K562 (cell line): ENCODE measurements around the gene LYRM7. TPM values are rescaled to one million over a fixed set of nuclear protein-coding genes. Genes with fewer than 3 reads are reported as not detected.
A peak's percentile ranks its signal among the peaks of the same experiment; 100 is the strongest.

Experiments used
- ATAC-seq: fragments of 200-7000 bp; cut with Tn5 transposase; 3 replicates; pipeline ENCODE4 v1.9.1; 2020; ENCODE audit warnings: moderate library complexity
- BruUV-seq: library from RNA; stranded (reverse); fragments of 400-500 nt; replicated peaks from 2 replicates; lab custom pipeline; 2021; lab: Mats Ljungman, UMichigan
- CTCF ChIA-PET: fragments of 300-600 bp; formaldehyde crosslinking; extraction: SDS; loops from one replicate; lab custom pipeline; 2021; ENCODE audit warnings: low intra/inter-chr PET ratio; lab: Yijun Ruan, JAX
- POLR2A ChIA-PET: fragments of 300-600, 350-650 bp; sonication (Branson Sonifier 250); formaldehyde crosslinking; extraction: SDS; loops from one replicate; lab custom pipeline; 2021; ENCODE audit warnings: antibody characterized with exemption, inconsistent platforms; lab: Yijun Ruan, JAX
- DNase-seq, 4 experiments: peaks; one replicate each; pipeline versions ENCODE4 v3.0.0 to v3.0.0-alpha.2; 2011 to 2018; ENCODE audit warnings: low spot score in 3 of 4, mixed read lengths in 3 of 4; ENCODE audit errors: extremely low read depth in 1 of 4
- FAIRE-seq: peaks from 2 replicates; lab custom pipeline; 2011; peaks lifted over from hg19 to GRCh38; lab: Jason Lieb, UNC
- H2AFZ ChIP-seq: 2 replicates; pipeline ENCODE4 v1.6.0; 2011; ENCODE audit warnings: low read depth, low read length, control low read depth, inconsistent platforms
- H3K27ac ChIP-seq: fragments of 200-600 bp; 3 replicates; pipeline ENCODE4 v1.8.0; 2011; ENCODE audit warnings: low read depth, mild to moderate bottlenecking, control low read depth, inconsistent platforms, low read length, moderate library complexity, mixed read lengths; ENCODE audit errors: extremely low read depth
- H3K27me3 ChIP-seq, 2 experiments: fragments of 300-600 bp in 1 of 2; 2 replicates in 1 of 2; 3 replicates in 1 of 2; pipeline versions ENCODE4 v1.6.0 to v1.8.0; 2011; ENCODE audit warnings: inconsistent platforms in 2 of 2, low read length in 2 of 2, mild to moderate bottlenecking in 1 of 2, mixed read lengths in 1 of 2, moderate library complexity in 1 of 2; ENCODE audit not compliant: control insufficient read depth in 2 of 2, insufficient read depth in 2 of 2
- H3K36me3 ChIP-seq: fragments of 300-600 bp; 3 replicates; pipeline ENCODE4 v1.8.0; 2011; ENCODE audit warnings: mild to moderate bottlenecking, low read length, inconsistent platforms; ENCODE audit not compliant: control insufficient read depth, insufficient read depth
- H3K4me1 ChIP-seq, 2 experiments: fragments of 200-600 bp in 1 of 2; replicated peaks in 1 of 2; 2 replicates in 1 of 2; 3 replicates in 1 of 2; pipeline versions ENCODE4 v1.5.1 to v1.8.0; 2011; ENCODE audit warnings: inconsistent platforms in 2 of 2, low read length in 2 of 2, mild to moderate bottlenecking in 1 of 2, mixed read lengths in 1 of 2, moderate library complexity in 1 of 2; ENCODE audit not compliant: control insufficient read depth in 2 of 2, insufficient read depth in 2 of 2
- H3K4me2 ChIP-seq: 2 replicates; pipeline ENCODE4 v1.6.1; 2011; ENCODE audit warnings: low read length, control low read depth, inconsistent platforms, mixed read lengths; ENCODE audit not compliant: insufficient read depth
- H3K4me3 ChIP-seq: fragments of 200-600 bp; sonication (generic), shearing (Covaris generic); 2 replicates; pipeline ENCODE4 v1.5.1; 2016; ENCODE audit warnings: control low read depth, inconsistent platforms
- H3K79me2 ChIP-seq: fragments of 200-600 bp; 3 replicates; pipeline ENCODE4 v1.8.0; 2011; ENCODE audit warnings: low read length, inconsistent platforms; ENCODE audit not compliant: control insufficient read depth, insufficient read depth
- H3K9ac ChIP-seq, 2 experiments: 2 replicates each; pipeline versions ENCODE4 v1.6.0 to v1.6.1; 2011; ENCODE audit warnings: low read depth in 2 of 2, low read length in 2 of 2, control low read depth in 1 of 2, inconsistent platforms in 1 of 2, mild to moderate bottlenecking in 1 of 2, mixed read lengths in 1 of 2; ENCODE audit not compliant: insufficient read depth in 1 of 2
- H3K9me1 ChIP-seq: one replicate; pipeline ENCODE4 v1.6.0; 2011; ENCODE audit warnings: inconsistent platforms, mild to moderate bottlenecking, low read length, moderate library complexity; ENCODE audit not compliant: control insufficient read depth, insufficient read depth
- H3K9me3 ChIP-seq: replicated peaks from 2 replicates; pipeline ENCODE4 v1.5.1; 2011; ENCODE audit warnings: low read depth, low read length, inconsistent platforms; ENCODE audit not compliant: control insufficient read depth, insufficient read depth
- H4K20me1 ChIP-seq: replicated peaks from 2 replicates; pipeline ENCODE4 v1.6.1; 2011; ENCODE audit warnings: low read length, inconsistent platforms, mixed read lengths; ENCODE audit not compliant: control insufficient read depth, insufficient read depth
- POLR2A ChIP-seq: fragments of 450-650 bp; conservative IDR thresholded peaks from 2 replicates; pipeline ENCODE4 v1.6.1; 2016
- ZSCAN32 ChIP-seq: fragments of 450-650 bp; formaldehyde crosslinking; IDR thresholded peaks from 2 replicates; pipeline ENCODE4 v1.4.0; 2020; ENCODE audit warnings: mild to moderate bottlenecking, moderate library complexity
- WGBS: fragments of 100-300 bp; shearing (Covaris generic); methylation state at CpG from one replicate; pipeline ENCODE4 v1.1.6; 2016; ENCODE audit warnings: low coverage, mixed read lengths; ENCODE audit not compliant: insufficient coverage; ENCODE audit errors: missing lambda C conversion rate; 5-methylcytosine and 5-hydroxymethylcytosine counted together
- in situ Hi-C: fragments of 300-500 bp; cut with MboI; formaldehyde crosslinking; loops from 4 replicates; pipeline ENCODE4 v1.15.0; 2018; ENCODE audit warnings: inconsistent platforms, mixed read lengths
- intact Hi-C: fragments of 100-400 bp; cut with micrococcal nuclease; formaldehyde crosslinking; loops from 2 replicates; pipeline ENCODE4 v1.14.2; 2022
- polyA plus RNA-seq, 8 experiments: library from polyadenylated mRNA; depleted of rRNA in 4 of 8; stranded (reverse) in 5 of 8; unstranded in 3 of 8; fragments of >200 nt; fragmentation: Nextera tagmentation in 2 of 8; fragmentation: Illumina TruSeq in 1 of 8; extraction: Ambion mirVana in 2 of 8; extraction: Trizol in 1 of 8; gene quantifications; 2 replicates each; pipeline versions ENCODE4 v1.2.1 to v1.2.3, GENCODE V29; 2011 to 2014; ENCODE audit warnings: inconsistent platforms in 1 of 8, missing spikeins in 1 of 8
- total RNA-seq, 7 experiments: library from RNA; depleted of rRNA in 6 of 7; stranded (reverse); fragments of >200 nt in 6 of 7; fragmentation: Illumina TruSeq in 2 of 7; extraction: Trizol in 2 of 7; gene quantifications; 2 replicates each; pipeline versions ENCODE4 v1.2.1 to v1.2.3, GENCODE V29; 2011 to 2021; ENCODE audit warnings: low replicate concordance in 1 of 7
- TF ChIP-seq, protein P1 (sequence below), 2 experiments: IDR thresholded peaks in 1 of 2; conservative IDR thresholded peaks in 1 of 2; 2 replicates each; pipeline ENCODE4 v1.6.1; 2016; ENCODE audit warnings: low read depth in 2 of 2, mild to moderate bottlenecking in 1 of 2, missing compliant biosample characterization in 1 of 2, missing genetic modification characterization in 1 of 2, moderate library complexity in 1 of 2

The LYRM7 gene
- total and polyA plus RNA-seq, 9 of the 15 experiments (the other 6 are each of a cell fraction or from before 2014, with no cell fraction given), result 16.2 to 70.1 (median 33.3) TPM

GRCh38 chr5:131156385-131156784, 14.4 kb upstream of the LYRM7 start (continued):
- TF ChIP-seq, protein P1, sequence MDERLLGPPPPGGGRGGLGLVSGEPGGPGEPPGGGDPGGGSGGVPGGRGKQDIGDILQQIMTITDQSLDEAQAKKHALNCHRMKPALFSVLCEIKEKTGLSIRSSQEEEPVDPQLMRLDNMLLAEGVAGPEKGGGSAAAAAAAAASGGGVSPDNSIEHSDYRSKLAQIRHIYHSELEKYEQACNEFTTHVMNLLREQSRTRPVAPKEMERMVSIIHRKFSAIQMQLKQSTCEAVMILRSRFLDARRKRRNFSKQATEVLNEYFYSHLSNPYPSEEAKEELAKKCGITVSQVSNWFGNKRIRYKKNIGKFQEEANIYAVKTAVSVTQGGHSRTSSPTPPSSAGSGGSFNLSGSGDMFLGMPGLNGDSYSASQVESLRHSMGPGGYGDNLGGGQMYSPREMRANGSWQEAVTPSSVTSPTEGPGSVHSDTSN (CRISPR knock-in tag; IDR thresholded peaks at IDR 0.05; ENCODE audit: low read depth), result no peak
- TF ChIP-seq, protein P1 (tag; conservative IDR thresholded peaks at IDR 0.05; ENCODE audit: low read depth), result no peak

GRCh38 chr5:131156957-131157356, 13.8 kb upstream of the LYRM7 start:
- Histone ChIP-seq H3K4me2 (no peak overlapping the region), H3K9ac (no peak overlapping the region), H3K27ac (no peak overlapping the region), H3K79me2 (peaks cover 13% of the 10 kb centered on the region), H2AFZ (no peak overlapping the region), H4K20me1 (no peaks in the 10 kb centered on the region), H3K9me3 (no peaks in the 10 kb centered on the region), H3K27me3 (no peaks in the 10 kb centered on the region), H3K4me1 (no peaks in the 10 kb centered on the region), H3K4me3 (no peak overlapping the region), H3K9me1 (no peaks in the 10 kb centered on the region), H3K36me3 (peaks cover 40% of the 10 kb centered on the region)
- POLR2A ChIA-PET, result interaction anchor here (0.8 to 1.7 kb wide), 2 partner anchors 8 kb away, joined by 4 read pairs; partner anchors contain the start of gene HINT1
- 91% methylated on average over 5 of the region's 5 CpGs for WGBS
- TF ChIP-seq ZSCAN32 (CRISPR knock-in tag) (no peak), POLR2A (0 out of 2 replicates have a peak, but pooled peaks have one; percentile 0)
- DNase-seq (no peak), FAIRE-seq (no peak), ATAC-seq (no peak)
- BruUV-seq, result no TSS peak
- in situ Hi-C loops, result no loop called here
- intact Hi-C loops, result no loop called here
- CTCF ChIA-PET, result no interaction called here
